Cardiac muscle cell (in vitro differentiated cells and primary cell): ENCODE measurements around the gene LILRB5. TPM values are rescaled to one million over a fixed set of nuclear protein-coding genes. Genes with fewer than 3 reads are reported as not detected.
"Not testable (repeated sequence)": the region's sequence is repeated elsewhere in the genome, so short reads cannot be mapped to it uniquely, and the experiment has no call there.

Experiments used
- DNase-seq, 2 donors: peaks; one replicate each; pipeline versions ENCODE4 v3.0.0 to v3.0.0-alpha.2; 2010 to 2017; ENCODE audit warnings: low read depth in 1 of 2, low spot score in 1 of 2
- H3K27ac ChIP-seq: fragments of 200-600 bp; sonication (generic); 2 replicates; pipeline ENCODE4 v1.5.1; 2016
- H3K27me3 ChIP-seq: fragments of 200-600 bp; sonication (generic); 2 replicates; pipeline ENCODE4 v1.6.0; 2016; ENCODE audit warnings: control low read depth
- H3K36me3 ChIP-seq: fragments of 200-600 bp; sonication (generic); 2 replicates; pipeline ENCODE4 v1.5.1; 2016; ENCODE audit warnings: control low read depth
- H3K4me1 ChIP-seq: fragments of 200-600 bp; sonication (generic); 2 replicates; pipeline ENCODE4 v1.8.1; 2017; ENCODE audit warnings: low read depth, mild to moderate bottlenecking, mixed run types
- H3K4me3 ChIP-seq: fragments of 200-600 bp; sonication (generic); 2 replicates; pipeline ENCODE4 v1.5.1; 2016; ENCODE audit warnings: mild to moderate bottlenecking
- H3K9me3 ChIP-seq: fragments of 200-600 bp; sonication (generic); 2 replicates; pipeline ENCODE4 v1.5.1; 2017; ENCODE audit warnings: low read depth, mild to moderate bottlenecking, control low read depth
- CTCF ChIP-seq: IDR thresholded peaks from 2 replicates; pipeline ENCODE4 v1.5.1; 2012; ENCODE audit warnings: low read depth, mild to moderate bottlenecking, low read length
- polyA plus RNA-seq: library from polyadenylated mRNA; unstranded; fragments of >200 nt; fragmentation: Nextera tagmentation; extraction: Ambion mirVana; gene quantifications from 2 replicates; pipeline ENCODE4 v1.2.1, GENCODE V29; 2016
- total RNA-seq: library from RNA; depleted of rRNA; stranded (reverse); fragments of >200 nt; gene quantifications from 2 replicates; pipeline ENCODE4 v1.2.3, GENCODE V29; 2016

LILRB5 gene
- total and polyA plus RNA-seq, 2 experiments from 2014 or later, result not detected

GRCh38 chr19:54298357-54299125, 41.5 kb upstream of the LILRB5 start:
- no peak for DNase-seq
- Histone ChIP-seq H3K36me3 (no peaks in the 10 kb centered on the region), H3K27ac (no peak overlapping the region), H3K27me3 (peaks cover 16% of the 10 kb centered on the region), H3K9me3 (no peaks in the 10 kb centered on the region), H3K4me1 (no peaks in the 10 kb centered on the region), H3K4me3 (no peak overlapping the region)
- no peak for TF ChIP-seq CTCF

- Histone ChIP-seq H3K27ac (no peak overlapping the region), H3K4me1 (no peaks in the 10 kb centered on the region), H3K4me3 (no peak overlapping the region), H3K27me3 (peaks cover 16% of the 10 kb centered on the region), H3K36me3 (no peaks in the 10 kb centered on the region), H3K9me3 (no peaks in the 10 kb centered on the region)
- no peak for TF ChIP-seq CTCF
- no peak for DNase-seq
These were observed 40.8 kb upstream of the LILRB5 start for GRCh38 chr19:54297759-54298305.

- TF ChIP-seq CTCF, result no peak
- Histone ChIP-seq H3K27ac (no peak overlapping the region), H3K4me1 (no peaks in the 10 kb centered on the region), H3K9me3 (no peaks in the 10 kb centered on the region), H3K27me3 (peaks cover 11% of the 10 kb centered on the region), H3K36me3 (no peaks in the 10 kb centered on the region), H3K4me3 (no peak overlapping the region)
- no peak for DNase-seq
These were observed 37.5 kb upstream of the LILRB5 start for GRCh38 chr19:54294539-54294938.

- H3K9me3 ChIP-seq, H3K27ac ChIP-seq, H3K27me3 ChIP-seq, DNase-seq, H3K4me3 ChIP-seq, H3K36me3 ChIP-seq, H3K4me1 ChIP-seq: not testable (repeated sequence)
These were observed 32.1 kb upstream of the LILRB5 start for GRCh38 chr19:54289160-54289559.

- Histone ChIP-seq H3K27ac (no peak overlapping the region), H3K36me3 (no peaks in the 10 kb centered on the region), H3K27me3 (peaks cover 2% of the 10 kb centered on the region), H3K9me3 (no peaks in the 10 kb centered on the region), H3K4me3 (no peak overlapping the region), H3K4me1 (no peaks in the 10 kb centered on the region)
- TF ChIP-seq CTCF, result no peak
- peak in 1 of 2 donors; percentile 16 for DNase-seq
These were observed 30.4 kb upstream of the LILRB5 start for GRCh38 chr19:54287456-54287855.

GRCh38 chr19:54286283-54286682, 29.2 kb upstream of the LILRB5 start:
- H3K9me3 ChIP-seq, result not testable (repeated sequence)

GRCh38 chr19:54285427-54286056, 28.5 kb upstream of the LILRB5 start:
- DNase-seq, H3K27ac ChIP-seq, H3K36me3 ChIP-seq, H3K4me3 ChIP-seq, H3K27me3 ChIP-seq, H3K9me3 ChIP-seq, H3K4me1 ChIP-seq: not testable (repeated sequence)

More at GRCh38 chr19:54286283-54286682, 29.2 kb upstream of the LILRB5 start:
- not testable (repeated sequence) for DNase-seq, H3K36me3 ChIP-seq, H3K27me3 ChIP-seq, H3K4me1 ChIP-seq, H3K27ac ChIP-seq, H3K4me3 ChIP-seq
